ACC112 (cell line): Measurements from ENCODE around the gene SEC14L3.
"Not testable (repeated sequence)": the region's sequence is repeated elsewhere in the genome, so short reads cannot be mapped to it uniquely, and the experiment has no call there.

ENCODE experiments used
- H2AFZ ChIP-seq: fragments of 200-600 bp; sonication (generic); one replicate; pipeline ENCODE4 v1.6.0; 2017; ENCODE audit warnings: antibody characterized with exemption, low read length; ENCODE audit not compliant: unreplicated experiment
- H3K27ac ChIP-seq: fragments of 200-600 bp; sonication (generic); 2 replicates; pipeline ENCODE4 v1.5.1; 2014; ENCODE audit warnings: low read depth, mild to moderate bottlenecking, antibody characterized with exemption, low read length, moderate library complexity
- H3K27me3 ChIP-seq: fragments of 200-600 bp; sonication (generic); 2 replicates; pipeline ENCODE4 v1.6.1; 2014; ENCODE audit warnings: mild to moderate bottlenecking, antibody characterized with exemption, low read length, moderate library complexity, mixed read lengths; ENCODE audit not compliant: insufficient read depth
- H3K36me3 ChIP-seq: fragments of 200-600 bp; sonication (generic); 2 replicates; pipeline ENCODE4 v1.6.1; 2016; ENCODE audit warnings: mild to moderate bottlenecking, antibody characterized with exemption, low read length, moderate library complexity, mixed read lengths; ENCODE audit not compliant: insufficient read depth
- H3K4me1 ChIP-seq: fragments of 200-600 bp; sonication (generic); one replicate; pipeline ENCODE4 v1.6.1; 2016; ENCODE audit warnings: low read length, mixed read lengths; ENCODE audit not compliant: insufficient read depth, unreplicated experiment, control insufficient read depth
- H3K4me3 ChIP-seq: fragments of 200-600 bp; sonication (generic); 2 replicates; pipeline ENCODE4 v1.5.1; 2014; ENCODE audit warnings: mild to moderate bottlenecking, low read depth, low read length
- H3K79me2 ChIP-seq: fragments of 200-600 bp; sonication (generic); one replicate; pipeline ENCODE4 v1.6.0; 2016; ENCODE audit warnings: low read length; ENCODE audit not compliant: control insufficient read depth, unreplicated experiment, insufficient read depth

Gene SEC14L3

GRCh38 chr22:30486118-30486517 is 14.3 kb upstream of the SEC14L3 start:
- H3K27me3 ChIP-seq: no peaks in the 10 kb centered on the region
- H3K27ac ChIP-seq: no peak overlapping the region
- no peaks in the 10 kb centered on the region for H3K36me3 ChIP-seq
- H3K79me2 ChIP-seq: no peaks in the 10 kb centered on the region
- no peak overlapping the region for H3K4me3 ChIP-seq
- peaks cover 7% of the 10 kb centered on the region for H3K4me1 ChIP-seq
- H2AFZ ChIP-seq: no peak overlapping the region

GRCh38 chr22:30485362-30485988 is 13.7 kb upstream of the SEC14L3 start:
- Histone ChIP-seq H3K4me1 (peaks cover 7% of the 10 kb centered on the region), H2AFZ (no peak overlapping the region), H3K79me2 (no peaks in the 10 kb centered on the region), H3K36me3 (no peaks in the 10 kb centered on the region), H3K27me3 (no peaks in the 10 kb centered on the region), H3K4me3 (no peak overlapping the region), H3K27ac (no peak overlapping the region)

DNA sequence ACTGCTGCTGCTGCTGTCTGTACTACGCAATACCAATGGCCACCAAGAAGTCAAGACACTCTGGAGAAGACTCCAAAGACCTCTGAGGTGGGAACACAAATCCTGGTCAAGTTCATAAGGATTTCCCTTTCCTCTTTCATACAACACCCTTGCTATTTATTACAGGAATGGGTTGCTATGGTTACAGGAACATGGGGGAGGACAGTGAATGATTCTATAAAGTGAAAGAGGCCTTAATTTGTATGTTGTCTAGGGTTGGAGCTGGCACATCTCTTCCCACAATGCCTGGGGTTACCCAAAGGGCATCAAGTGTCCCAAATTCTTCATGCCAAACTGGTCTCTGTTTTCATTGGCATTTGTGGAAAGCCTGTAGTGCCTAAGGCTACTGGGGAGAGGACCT is 11.4 kb upstream of the SEC14L3 start:
- Histone ChIP-seq H3K79me2 (no peaks in the 10 kb centered on the region), H3K27ac (no peak overlapping the region), H3K4me3 (no peak overlapping the region), H3K36me3 (no peaks in the 10 kb centered on the region), H3K4me1 (peaks cover 7% of the 10 kb centered on the region), H3K27me3 (no peaks in the 10 kb centered on the region), H2AFZ (no peak overlapping the region)

GRCh38 chr22:30481711-30482110 is 9.9 kb upstream of the SEC14L3 start:
- H3K79me2 ChIP-seq: no peaks in the 10 kb centered on the region
- H3K27me3 ChIP-seq: no peaks in the 10 kb centered on the region
- H2AFZ ChIP-seq: no peak overlapping the region
- H3K36me3 ChIP-seq: no peaks in the 10 kb centered on the region
- no peak overlapping the region for H3K27ac ChIP-seq
- H3K4me3 ChIP-seq: no peak overlapping the region
- H3K4me1 ChIP-seq: peaks cover 7% of the 10 kb centered on the region

GRCh38 chr22:30479981-30480380 is 8.2 kb upstream of the SEC14L3 start:
- no peak overlapping the region for H2AFZ ChIP-seq
- no peaks in the 10 kb centered on the region for H3K79me2 ChIP-seq
- H3K4me3 ChIP-seq: no peak overlapping the region
- H3K36me3 ChIP-seq: no peaks in the 10 kb centered on the region
- H3K27me3 ChIP-seq: no peaks in the 10 kb centered on the region
- peaks cover 7% of the 10 kb centered on the region for H3K4me1 ChIP-seq
- no peak overlapping the region for H3K27ac ChIP-seq

- no peak overlapping the region for H2AFZ ChIP-seq
- no peak overlapping the region for H3K4me3 ChIP-seq
- peaks cover 18% of the 10 kb centered on the region for H3K27me3 ChIP-seq
- no peak overlapping the region for H3K27ac ChIP-seq
- no peaks in the 10 kb centered on the region for H3K4me1 ChIP-seq
- no peaks in the 10 kb centered on the region for H3K36me3 ChIP-seq
- no peaks in the 10 kb centered on the region for H3K79me2 ChIP-seq
Measured at GRCh38 chr22:30474683-30475424, 3.0 kb upstream of the SEC14L3 start.

- Histone ChIP-seq H3K79me2 (no peaks in the 10 kb centered on the region), H3K36me3 (no peaks in the 10 kb centered on the region), H3K4me1 (no peaks in the 10 kb centered on the region), H3K4me3 (no peak overlapping the region), H2AFZ (no peak overlapping the region), H3K27me3 (peaks cover 18% of the 10 kb centered on the region), H3K27ac (no peak overlapping the region)
Measured at GRCh38 chr22:30474121-30474520, 2.3 kb upstream of the SEC14L3 start.

DNA sequence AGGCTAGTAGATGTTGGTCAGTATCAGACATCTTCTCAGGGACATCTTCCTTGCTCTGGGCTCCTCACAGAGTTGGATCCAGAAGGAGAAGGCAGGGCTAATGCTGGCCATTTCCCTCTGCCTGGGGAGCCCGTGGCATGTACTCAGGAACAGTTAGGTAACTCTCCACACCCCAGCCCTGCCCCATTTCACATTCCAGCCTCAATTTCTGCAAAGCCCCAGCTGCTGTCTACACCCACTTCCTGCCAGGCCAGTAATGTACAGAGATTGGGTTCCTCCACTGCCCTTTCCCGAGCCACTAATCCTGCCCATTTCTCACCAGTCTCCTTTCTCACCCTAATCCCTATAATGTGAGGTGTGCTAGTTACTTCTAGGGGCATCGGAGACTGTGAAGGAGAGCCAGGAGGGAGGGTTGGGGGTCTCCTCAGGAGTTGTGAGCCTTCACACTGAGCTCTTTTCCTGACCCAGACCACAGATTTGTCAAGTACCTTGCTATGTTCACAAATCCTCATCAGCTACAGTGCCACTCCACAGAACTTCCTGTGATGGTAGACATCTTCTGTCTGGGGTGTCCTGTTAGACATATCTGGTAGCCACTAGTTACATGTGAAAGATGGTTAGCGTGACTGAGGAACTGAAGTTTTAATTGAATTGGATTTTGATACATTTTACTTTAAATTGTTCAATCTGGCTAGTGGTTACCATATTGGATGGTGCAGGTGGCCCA is 1.3 kb upstream of the SEC14L3 start:
- Histone ChIP-seq H3K4me3 (no peak overlapping the region), H2AFZ (no peak overlapping the region), H3K27ac (no peak overlapping the region), H3K36me3 (no peaks in the 10 kb centered on the region), H3K79me2 (no peaks in the 10 kb centered on the region), H3K4me1 (no peaks in the 10 kb centered on the region), H3K27me3 (peaks cover 18% of the 10 kb centered on the region)

DNA sequence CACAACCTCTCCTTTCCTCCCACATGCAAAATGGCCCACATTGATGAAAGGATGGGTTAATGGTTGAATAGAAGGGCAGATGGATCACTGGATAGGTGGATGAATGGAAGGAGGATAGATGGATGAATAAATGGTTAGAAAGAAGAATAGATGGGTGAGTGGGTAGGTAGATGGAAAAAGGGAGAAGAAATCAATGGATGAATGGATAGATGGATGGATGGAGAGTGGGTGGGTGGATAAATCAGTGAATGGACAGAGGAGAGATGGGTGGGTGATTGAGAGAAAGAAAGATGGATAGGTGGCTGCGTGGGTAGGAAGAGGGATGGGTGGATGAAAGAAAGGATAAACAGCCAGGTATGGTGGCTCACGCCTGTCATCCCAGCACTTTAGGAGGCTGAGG is 1.2 kb downstream of the SEC14L3 start:
- no peaks in the 10 kb centered on the region for H3K79me2 ChIP-seq

GRCh38 chr22:30469165-30469564 is 2.7 kb downstream of the SEC14L3 start:
- peaks cover 26% of the 10 kb centered on the region for H3K27me3 ChIP-seq
- no peaks in the 10 kb centered on the region for H3K79me2 ChIP-seq
- H3K36me3 ChIP-seq: no peaks in the 10 kb centered on the region
- H3K4me3 ChIP-seq: no peak overlapping the region
- no peak overlapping the region for H3K27ac ChIP-seq
- H3K4me1 ChIP-seq: no peaks in the 10 kb centered on the region
- H2AFZ ChIP-seq: no peak overlapping the region

More for the DNA sequence above, 1.2 kb downstream of the SEC14L3 start:
- Histone ChIP-seq H2AFZ (no peak overlapping the region), H3K4me3 (no peak overlapping the region), H3K27me3 (peaks cover 23% of the 10 kb centered on the region), H3K27ac (no peak overlapping the region), H3K4me1 (no peaks in the 10 kb centered on the region), H3K36me3 (no peaks in the 10 kb centered on the region)

DNA sequence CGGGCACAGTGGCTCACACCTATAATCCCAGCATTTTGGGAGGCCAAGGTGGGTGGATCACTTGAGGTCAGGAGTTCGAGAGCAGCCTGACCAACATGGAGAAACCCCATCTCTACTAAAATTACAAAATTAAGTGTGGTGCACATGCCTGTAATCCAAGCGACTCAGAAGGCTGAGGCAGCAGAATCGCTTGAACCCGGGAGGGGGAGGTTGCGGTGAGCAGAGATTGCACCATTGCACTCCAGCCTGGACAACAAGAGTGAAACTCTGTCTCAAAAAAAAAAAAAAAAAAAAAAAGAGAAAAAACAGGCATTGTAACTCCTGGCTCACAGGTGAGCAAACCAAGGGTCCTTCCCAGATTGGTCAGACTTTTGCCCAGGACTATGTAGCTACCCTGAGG is 11.3 kb downstream of the SEC14L3 start:
- H3K27ac ChIP-seq, H3K79me2 ChIP-seq, H3K4me3 ChIP-seq, H2AFZ ChIP-seq, H3K4me1 ChIP-seq, H3K36me3 ChIP-seq, H3K27me3 ChIP-seq: not testable (repeated sequence)
